ENCODE measurements around the gene ITPR3. TPM values are rescaled to one million over a fixed set of nuclear protein-coding genes. Genes with fewer than 3 reads are reported as not detected.

ITPR3 gene
- total RNA-seq, 1 donor from 2014 or later = 6.7 TPM

DNA sequence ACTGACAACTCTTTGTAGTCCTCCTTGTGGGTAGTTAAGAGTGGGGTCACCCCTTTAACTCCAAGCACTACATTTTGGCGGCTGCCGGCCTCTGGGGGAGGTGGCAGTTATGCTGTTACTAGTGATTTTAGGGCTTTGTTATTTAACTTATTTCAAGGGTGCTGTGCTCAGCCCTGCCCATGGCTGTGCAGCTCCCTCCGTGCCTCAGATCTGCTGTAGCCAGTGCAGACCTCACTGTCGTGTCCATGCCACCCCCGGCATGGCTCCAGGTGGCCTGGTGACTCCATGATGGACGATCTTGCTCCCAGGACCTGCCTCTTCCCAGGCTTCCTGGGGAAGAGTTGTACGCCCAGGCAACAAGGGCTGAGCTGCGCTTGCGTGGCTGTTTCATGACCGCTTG is 75.0 kb downstream of the ITPR3 start:
- no peak for DNase-seq (ENCODE audit: low read depth in 2 of 2)

DNA sequence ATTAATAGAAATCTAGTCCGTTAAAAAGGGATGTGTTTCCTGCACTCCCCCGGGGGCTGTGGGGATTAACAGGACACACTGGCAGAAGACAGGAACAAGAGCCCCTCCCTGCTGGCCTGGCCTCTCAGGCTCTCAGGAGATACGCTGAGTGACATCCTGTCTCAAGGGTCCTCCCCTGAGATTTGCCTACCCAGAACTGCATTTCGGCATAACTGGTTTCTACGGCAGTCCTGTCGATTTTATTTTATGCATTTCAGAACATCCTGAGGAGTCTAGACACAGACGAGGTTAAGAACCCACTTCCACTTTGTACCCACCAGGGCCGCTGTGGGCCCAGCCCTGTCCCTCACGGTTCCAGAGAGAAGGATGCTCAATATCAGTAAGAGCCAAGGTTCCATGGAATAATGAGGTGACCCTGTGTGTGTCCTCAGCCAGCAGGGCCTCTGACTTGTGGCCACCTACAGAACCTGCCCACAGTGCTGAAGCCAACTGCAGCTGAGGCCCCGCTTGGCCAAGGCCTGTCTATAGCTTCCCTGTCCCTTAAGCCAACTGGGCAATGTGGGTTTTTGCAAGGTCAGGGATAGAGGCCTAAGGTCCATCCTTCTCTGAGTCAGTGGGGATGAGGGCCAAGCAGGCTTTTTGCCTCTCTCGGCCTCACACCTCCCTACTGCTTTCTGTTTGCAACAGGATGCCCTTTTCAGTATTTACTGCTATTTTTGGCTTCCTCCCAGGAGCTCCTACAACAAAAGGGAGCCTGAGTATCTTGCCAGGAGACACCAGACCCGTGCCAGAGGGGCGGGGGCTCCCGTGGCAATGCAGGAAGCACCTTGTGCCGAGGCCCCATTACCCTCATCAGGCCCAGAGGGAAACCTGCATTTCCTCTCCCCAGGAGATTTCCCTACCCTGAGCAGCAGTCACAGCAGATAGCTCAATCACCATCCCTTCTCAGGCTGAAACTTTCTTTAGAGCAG is 75.7 kb downstream of the ITPR3 start:
- DNase-seq (ENCODE audit: low read depth in 2 of 2) = peak; percentile 92 to 97

DNA sequence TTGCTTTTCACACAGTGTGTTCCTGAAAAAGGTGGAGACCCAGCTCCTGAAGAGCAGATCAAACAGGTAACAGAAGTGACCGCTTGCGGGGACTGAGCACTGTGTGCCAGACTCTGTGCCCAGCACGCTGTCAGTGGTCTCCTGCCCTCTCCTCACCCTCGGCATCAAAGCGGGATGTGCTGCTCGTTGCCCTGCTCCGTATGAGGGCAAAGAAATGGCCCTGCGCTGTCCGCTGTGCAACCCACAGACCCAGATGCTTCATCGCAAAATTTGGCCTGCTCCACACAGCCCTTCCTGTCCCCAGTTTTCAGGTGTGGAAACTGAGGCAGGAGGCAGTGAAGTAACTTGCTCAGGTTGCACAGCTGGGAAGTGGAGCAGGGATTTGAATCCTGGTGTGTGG is 76.7 kb downstream of the ITPR3 start:
- DNase-seq (ENCODE audit: low read depth in 2 of 2) = no peak

DNA sequence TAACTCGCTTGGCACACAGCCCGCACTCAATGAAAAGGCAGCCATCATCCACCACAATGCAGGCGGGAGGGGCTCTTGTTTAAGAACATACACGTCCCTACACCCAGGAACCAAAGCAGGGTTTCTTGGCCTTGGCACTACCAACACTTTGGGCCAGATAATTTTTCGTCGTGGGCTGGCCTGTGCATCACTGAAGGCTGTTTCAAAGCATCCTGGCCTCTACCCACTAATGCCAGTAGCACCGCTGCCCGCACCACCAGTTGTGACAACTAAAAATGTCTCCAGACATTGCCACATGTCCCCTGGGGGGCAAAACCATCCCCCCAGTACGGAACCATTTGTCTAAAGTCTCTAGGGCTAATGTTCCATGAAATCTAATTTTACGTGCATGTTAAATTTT is 77.4 kb downstream of the ITPR3 start:
- DNase-seq (ENCODE audit: low read depth in 2 of 2) = no peak

DNA sequence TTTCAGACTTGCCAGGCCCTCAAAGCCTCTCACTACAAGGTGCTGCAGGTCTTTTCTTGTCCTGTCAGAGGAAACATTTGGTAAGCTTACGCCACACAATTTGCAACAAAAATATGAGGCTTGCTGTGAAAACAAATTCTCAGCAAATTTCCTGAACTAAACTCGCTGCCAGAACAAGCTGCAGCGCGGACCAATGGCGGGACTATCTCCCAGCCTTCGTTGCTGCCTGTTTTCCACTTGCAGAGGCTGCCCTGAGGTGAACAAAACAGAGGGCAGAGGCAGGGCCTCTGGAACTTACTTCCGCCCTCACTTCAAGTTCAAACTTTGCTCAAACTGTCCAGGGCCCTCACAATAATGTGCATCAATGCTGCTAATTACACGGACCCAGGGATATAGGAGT is 78.0 kb downstream of the ITPR3 start:
- peak in 1 of 2 donors; percentile 79 for DNase-seq (ENCODE audit: low read depth in 2 of 2)

DNA sequence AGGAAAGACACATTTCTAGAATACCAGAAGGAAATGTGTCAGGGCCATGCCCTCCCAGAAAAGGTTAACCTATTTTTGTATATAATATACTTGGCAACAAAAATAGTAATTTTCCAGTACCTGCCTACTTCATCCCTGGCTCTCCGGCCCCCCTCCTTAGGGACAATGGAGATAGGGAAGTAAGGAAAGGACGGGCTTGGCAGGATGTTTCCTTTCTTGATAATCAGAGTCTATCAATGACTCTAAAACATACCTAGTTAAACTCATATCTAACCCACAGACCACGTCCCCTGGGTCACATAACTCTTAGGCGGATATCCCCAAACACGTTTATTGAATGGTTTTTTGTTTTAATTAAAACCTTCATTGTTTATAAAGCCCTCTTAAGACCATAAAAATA is 78.6 kb downstream of the ITPR3 start:
- no peak for DNase-seq (ENCODE audit: low read depth in 2 of 2)

DNA sequence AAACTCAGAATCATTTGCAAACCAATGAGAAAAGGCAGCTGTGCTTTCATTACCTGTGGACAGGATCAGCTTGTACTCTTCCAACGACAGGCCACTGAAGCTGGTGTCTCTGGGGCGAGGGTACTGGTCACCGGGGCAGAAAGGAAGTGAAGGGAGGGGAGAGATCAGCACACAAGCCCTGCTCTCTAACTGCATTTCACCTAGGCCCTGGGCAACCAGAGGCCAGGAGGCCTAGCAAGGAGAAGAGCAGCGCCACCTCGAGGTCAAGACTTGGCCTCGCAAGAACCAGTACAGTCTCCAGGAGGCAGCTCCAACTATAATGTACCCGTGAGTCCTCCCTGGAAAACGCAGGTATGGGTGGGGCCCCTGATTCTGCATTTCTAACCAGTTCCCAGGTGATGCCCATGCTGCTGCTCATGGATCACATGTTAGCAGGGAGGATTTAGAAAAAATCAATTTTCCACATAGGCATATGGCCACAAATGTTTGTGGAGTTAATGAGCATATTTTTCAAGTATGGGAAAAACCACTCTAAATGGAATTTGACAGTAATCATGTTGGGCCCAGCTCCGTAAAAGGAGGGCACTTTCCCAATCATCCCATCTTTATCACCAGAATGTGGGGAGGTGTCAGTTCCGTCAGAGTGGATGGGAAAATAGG is 79.4 kb downstream of the ITPR3 start:
- DNase-seq (ENCODE audit: low read depth in 2 of 2) = peak; percentile 56 to 86

DNA sequence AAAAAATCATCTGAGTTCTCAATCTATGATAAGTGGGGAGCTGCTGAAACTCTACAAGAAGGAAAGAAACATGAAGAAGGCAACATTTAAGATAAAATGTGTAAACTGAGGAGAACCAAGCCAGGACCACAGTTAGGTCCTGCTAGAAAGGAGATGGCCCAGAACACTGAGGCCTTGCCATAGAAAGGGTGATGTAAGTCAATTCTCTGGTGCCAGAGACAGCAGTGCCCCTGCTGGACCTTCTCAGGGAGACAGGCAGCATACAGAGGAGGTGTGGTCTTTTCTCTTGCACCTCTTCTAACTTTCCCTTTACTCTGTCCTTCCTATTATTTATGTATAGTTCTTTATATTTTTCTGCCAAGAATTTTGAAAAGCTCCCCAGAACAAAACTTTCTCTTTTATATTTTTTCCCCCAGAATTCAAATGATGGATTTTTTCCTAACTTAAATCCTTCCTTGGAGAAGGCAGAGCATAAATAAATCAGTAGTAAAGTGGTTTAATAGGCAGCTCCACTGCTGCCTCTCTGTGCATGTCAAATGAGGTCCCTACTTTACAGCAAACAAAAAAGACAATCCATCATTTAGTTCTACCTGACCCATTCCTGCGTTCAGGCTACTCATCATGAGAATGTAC is 81.3 kb downstream of the ITPR3 start:
- peak; percentile 70 to 74 for DNase-seq (ENCODE audit: low read depth in 2 of 2)

DNA sequence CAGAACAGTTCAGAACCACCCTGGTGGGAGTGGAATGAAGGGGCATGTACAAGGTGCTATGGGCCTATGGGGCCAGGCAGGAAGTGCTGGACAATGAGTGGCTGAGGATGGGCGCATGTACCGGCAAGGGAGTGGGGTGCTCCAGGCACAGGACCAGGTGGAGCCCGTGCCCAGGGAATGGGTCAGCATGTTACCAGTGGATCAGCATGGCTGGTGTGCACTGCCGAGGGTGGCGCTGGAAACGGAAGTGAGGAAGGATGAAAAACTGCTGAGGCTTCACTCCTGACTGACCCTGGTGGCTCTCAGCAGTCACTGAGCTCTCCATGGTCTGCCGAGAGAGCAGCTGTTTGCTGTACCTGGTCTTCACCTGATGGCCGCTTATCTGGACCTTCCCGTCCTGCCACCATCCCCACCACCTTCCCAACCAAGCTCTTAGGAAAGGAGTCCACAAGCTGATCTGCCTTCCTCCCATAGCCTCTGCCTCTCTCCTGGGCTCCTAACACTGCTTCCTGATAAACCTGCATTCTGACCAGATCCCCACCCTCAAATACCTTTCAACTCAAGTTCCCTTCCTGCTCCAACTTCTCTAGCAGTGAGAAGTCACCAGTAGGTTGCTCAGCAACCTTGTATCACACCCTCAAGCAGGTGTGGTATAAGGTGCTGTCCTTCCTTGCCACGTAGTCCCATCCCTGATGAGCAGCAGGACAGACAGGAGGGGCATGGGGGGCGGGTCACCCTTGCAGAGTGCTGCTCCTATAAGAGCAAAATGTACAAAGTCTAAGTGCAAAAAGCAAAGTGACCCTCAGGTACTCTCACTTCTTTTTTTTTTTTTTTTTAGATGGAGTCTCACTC is 83.3 kb downstream of the ITPR3 start:
- DNase-seq (ENCODE audit: low read depth in 2 of 2) = no peak

DNA sequence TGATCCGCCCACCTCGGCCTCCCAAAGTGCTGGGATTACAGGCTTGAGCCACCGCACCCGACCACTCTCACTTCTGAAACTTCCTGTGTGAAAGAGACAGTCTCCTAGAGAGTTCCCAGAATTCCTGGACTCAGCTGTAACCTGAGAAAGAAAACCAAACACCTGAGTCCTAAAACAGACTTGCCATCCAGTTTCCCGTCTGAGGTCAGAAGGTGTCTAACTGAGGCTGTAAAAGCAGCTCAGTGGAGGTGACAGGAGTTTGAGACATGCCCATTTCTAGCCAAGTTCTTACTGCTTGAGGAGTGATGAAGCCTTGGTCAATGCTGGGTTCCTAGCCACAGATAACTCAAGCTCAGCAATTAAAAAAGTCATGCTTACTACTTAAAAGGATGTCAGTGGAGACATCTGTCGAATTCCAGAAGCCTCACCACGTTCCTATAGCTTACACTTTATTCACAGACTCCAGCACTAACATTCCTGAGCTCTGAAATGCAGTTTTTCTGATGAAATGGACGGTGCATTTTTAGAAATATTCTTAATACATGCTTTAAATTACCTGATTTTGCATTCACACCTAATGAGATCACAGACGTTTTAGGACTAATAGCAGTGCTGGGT is 84.3 kb downstream of the ITPR3 start:
- no peak for DNase-seq (ENCODE audit: low read depth in 2 of 2)

DNA sequence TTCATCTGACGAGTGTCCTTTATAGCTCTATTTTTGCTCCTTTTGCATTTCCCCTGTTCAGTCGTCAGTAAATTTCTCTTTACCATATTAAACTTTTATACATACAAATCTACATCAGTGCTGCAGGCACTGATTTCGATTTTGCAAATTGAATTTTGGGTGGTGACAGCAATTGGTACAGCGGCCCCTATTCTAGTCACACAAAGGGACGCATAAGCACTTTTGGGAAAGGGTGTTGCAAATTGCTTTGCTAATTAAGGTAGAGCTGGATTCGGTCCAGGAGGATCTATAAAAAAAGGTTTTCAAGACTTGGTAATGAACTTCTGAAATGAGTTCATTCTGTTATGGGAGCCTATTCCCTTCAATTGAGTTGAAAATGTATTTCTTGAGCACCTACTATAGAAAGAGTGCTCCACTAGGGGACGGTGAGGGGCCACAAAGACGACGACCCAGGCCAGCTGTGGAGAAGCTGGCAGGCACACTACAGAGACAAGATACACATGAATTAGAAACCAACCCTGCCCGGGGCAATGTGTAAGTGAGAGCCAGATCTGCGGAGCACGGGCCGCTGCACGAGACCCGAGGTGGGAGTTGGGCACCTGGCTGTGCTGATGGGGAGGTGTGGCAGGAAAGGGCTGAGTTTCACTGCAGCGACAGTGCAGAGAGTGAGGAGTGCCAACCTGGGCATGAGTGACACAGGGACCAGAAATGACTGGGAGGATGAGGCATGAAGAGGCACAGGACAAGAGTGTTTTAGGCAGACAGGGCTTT is 85.0 kb downstream of the ITPR3 start:
- DNase-seq (ENCODE audit: low read depth in 2 of 2) = no peak

DNA sequence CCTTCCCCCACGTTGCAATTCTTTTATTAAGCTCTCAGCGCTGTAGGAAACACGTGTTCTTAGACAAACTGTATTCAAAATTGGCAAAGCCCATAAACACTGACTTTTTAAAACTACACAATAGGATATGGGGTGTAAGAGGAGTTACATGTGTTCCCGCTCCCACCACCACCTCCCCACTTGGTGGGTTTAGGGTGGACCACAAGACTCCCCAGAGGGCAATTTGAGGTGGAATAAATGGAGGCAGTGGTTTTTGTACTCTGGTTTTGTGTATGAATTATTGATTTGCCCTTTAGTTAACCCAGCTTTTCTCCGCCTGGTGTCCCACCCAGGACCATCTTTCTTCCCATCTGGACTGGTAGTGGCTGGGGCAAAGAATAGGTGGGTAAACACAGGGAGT is 86.6 kb downstream of the ITPR3 start:
- no peak for DNase-seq (ENCODE audit: low read depth in 2 of 2)

DNA sequence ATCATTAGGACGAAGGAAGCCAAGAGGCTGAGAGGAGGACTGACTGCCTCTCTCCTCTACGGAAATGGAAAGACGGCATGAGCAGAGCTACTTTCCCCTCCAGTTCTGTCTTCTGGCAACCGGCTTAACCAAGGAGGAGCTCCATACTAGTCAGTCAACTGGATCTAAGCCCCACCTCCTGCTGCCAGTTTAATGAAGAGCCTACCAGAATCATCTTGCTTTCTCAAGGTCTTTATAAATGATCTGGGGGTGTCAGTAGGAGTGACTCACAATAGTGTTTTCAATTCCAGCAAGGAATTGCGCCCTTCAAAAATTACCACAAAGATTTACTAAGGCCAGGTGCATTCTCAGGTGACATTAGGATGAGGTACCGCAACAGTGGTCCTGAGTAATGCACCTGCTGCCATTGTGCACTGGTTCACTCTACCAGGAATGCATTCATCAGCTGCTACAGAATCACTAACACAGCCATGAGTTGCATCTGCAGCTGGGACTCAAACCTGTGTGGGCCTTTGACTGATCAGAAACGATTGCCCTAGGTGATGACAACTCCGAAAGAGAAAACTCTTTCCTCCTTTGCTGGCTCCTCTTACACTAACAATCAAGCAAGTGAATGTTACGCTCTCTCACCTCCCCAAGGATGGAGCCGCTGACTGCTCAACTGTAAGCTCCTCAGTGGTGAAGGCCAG is 87.5 kb downstream of the ITPR3 start:
- no peak for DNase-seq (ENCODE audit: low read depth in 2 of 2)

DNA sequence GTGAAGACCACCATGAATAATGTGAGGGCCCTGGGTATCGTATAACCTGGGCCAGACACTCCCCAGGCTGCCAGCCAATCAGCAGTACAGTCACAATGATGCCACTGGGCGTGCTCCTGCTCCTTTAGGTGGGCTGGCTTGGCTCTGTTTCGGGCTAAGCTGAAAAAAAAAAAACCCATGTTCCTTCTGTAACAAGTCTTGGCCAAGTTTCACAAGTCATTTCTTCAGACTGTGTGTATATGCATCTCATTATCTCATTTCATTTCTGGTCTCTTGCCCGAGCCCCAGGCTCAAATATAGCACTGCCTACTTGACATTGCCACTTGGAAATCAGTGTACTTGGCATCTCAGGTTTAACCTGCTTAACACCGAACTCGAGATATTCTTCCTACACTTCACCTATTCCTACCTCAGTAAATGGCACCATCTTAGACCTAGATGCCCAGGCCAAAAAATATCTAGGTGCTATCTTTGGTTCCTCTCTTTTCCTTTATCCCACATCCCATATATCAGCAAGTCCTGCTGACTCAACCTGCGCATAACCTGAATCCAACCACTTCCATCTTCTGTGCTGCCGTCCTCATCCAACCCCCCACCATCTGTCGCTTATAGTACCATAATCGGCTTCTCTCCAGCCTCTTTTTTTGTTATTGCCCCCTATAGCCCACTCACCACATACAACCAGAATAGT is 88.6 kb downstream of the ITPR3 start:
- DNase-seq (ENCODE audit: low read depth in 2 of 2) = no peak

DNA sequence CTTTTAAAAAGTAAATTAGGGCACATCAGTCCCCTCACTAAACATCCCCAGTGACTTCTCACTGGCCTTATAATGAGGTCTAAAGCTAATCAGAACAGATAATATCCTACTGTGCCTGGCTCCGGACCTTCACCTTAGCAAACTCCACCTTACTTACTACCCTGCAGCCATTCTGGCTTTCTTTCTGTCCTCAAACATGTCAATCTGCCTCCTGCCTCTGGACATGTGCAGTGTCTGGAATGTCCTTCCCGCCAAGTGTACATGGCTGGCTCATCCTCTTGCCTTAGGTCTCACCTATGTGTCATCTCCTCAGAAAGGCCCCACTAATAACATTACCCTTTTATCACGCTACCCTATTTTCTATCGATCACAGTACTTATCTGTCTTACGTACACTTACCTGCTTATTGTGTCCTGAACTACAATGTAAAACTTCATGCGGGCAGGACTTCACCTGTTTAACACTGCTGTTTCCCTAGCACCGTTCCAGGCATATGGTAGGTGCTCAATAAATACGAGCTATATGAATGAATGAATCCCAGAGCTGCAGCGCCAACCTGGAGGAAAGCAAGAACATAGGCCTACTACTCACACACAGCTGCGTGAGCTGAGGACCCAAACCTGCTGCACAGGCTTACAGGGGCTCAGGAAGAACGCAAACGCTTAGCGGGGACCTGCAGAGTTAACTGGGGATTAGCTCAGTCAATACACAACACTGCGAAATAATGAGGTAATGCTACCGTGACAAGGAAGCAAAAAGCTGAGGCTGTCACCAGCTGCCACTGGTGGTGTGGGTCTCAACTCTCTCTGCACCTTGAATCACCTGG is 89.4 kb downstream of the ITPR3 start:
- DNase-seq (ENCODE audit: low read depth in 2 of 2) = no peak

DNA sequence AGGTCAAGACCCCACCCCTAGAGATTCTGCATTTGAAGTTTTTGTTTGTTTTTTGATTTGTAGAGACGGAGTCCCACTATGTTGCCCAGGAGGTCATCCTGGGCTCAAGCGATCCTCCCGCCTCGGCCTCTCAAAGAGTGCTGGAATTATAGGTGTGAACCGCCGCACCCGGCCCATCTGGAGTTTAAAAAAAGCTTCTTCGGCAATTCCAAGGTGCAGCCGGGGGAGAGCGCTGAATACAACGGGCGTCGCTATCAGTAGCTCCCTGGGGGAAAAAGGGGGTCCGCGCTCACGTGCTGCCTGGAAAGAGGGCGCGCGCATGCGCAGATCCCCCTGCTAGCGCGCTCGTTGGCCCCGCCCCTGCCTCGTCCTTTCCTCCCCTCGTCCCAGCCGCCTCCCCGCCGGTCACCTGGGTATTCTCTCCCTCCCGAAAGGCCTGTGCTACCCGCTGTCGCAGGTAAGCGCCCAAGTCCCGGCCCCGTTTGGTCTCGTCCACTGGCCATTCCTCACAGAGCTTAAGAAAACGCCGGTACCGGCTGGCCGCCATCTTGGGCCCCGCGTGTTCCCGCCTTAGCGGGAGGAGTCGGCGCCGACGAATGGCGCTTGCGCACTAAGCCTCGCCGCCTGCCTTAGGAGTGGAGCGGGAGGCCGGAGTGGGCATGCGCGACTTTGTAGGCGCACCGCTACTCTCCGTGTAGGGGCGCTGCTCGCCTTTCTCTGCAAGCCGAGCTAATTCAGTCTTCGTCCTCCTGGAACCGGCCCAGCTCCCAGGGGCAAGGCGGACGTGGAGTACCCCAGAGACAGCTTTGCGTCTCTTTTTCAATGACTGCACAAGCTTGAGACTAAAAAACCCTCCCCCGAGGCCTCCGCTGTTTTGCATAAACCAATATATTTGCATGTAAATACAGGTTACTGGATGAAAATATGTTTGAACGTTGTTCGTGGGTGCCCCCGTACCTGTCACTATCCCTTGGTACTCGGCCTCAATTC is 90.3 kb downstream of the ITPR3 start, which contains the start of gene UQCC2:
TSS of gene UQCC2 (minus strand) at position 561 of the 990 bp plus-strand sequence. CDS start at position 547, 14 bp downstream.
- DNase-seq (ENCODE audit: low read depth in 2 of 2) = peak; percentile 97 to 98

DNA sequence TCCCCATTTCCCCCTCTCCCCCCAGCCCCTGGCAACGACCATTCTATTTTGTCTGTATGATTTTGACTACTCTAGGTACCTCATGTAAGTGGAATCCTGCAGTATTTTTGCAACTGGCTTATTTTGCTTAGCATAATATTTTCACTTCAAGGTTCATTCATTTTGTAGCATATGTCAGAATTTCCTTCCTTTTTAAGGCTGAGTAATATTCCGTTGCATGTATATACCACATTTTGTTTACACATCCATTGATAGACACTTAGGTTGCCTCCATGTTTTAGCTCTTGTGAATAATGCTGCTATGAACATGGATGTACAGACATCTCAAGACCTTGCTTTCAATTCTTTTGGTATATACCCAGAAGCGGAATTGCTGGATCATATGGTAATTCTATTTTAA is 91.8 kb downstream of the ITPR3 start:
- no peak for DNase-seq (ENCODE audit: low read depth in 2 of 2)
